Measurements from ENCODE around the gene ID2.

DNA sequence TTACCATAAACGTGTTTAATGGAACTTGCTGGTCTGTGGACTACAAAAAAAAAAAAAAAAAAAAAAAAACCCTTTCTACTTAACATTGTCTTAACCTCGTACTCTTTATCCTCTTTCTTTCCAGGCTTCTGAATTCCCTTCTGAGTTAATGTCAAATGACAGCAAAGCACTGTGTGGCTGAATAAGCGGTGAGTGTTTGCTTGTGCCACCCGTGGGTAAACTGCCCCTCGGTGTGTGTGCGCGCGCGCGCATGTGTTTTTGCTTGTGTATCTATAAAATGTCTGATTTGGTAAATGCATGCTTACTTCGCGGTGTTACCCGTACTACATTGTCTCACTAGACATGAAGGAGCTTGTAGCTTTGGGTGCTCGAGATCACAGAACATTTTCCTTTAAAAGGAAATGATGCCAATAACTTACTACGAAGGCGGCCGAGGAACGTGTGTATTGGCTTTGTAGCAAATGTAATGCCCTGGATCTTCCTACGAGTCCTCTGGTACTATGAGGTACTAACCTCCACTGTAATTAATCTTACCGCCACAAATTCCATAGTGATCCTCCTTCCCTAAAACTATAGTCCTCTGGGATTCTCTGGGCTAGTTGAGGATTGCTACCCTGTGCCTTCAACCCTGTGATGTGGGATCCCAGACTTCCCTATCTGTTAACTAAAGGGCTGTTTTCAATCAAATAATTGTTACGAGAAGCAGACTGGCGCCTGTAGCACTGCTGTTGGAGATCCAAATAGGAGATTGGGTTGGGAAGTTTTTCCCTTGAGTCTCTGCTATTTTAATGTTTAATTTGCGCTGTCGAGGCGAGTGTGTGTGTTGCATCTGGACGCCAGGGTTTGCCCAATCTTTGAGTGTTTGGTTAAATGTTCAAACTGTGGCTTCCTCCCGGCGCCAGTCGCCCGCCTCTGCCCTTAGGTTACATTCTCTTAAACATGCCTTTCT is 1.1 kb downstream of the ID2 start:
- TF ChIP-seq CTCF (IDR thresholded peaks at IDR 0.05) (peak in 2 of 5 experiments; percentile 15 to 31), POLR2AphosphoS5 (IDR thresholded peaks at IDR 0.05) (peak; percentile 13 to 19 (median 15)), POLR2A (IDR thresholded peaks at IDR 0.05) (peak; percentile 25), EP300 (IDR thresholded peaks at IDR 0.05; ENCODE audit: low read depth) (no peak)

Data from transverse colon (tissue), 4 donors.